GM12878 (cell line): ENCODE measurements around the gene SWT1. TPM values are rescaled to one million over a fixed set of nuclear protein-coding genes. Genes with fewer than 3 reads are reported as not detected.

ENCODE experiments used
- ATAC-seq: fragments of 200-7000 bp; cut with Tn5 transposase; 3 replicates; pipeline ENCODE4 v1.9.1; 2020; ENCODE audit warnings: mild to moderate bottlenecking, moderate library complexity
- BruUV-seq: library from RNA; stranded (reverse); fragments of 400-500 nt; replicated peaks from 2 replicates; lab custom pipeline; 2021; lab: Mats Ljungman, UMichigan
- CTCF ChIA-PET: fragments of 300-600 bp; sonication (Branson Sonifier 250); formaldehyde crosslinking; extraction: SDS; loops from one replicate; lab custom pipeline; 2021; ENCODE audit warnings: inconsistent platforms; lab: Yijun Ruan, JAX
- POLR2A ChIA-PET: fragments of 350-600 bp; formaldehyde crosslinking; extraction: SDS; loops from one replicate; lab custom pipeline; 2021; ENCODE audit warnings: inconsistent platforms; lab: Charles Lee
- RAD21 ChIA-PET: fragments of 300-600 bp; sonication (Branson Sonifier 250); formaldehyde crosslinking; loops from one replicate; lab custom pipeline; 2023; ENCODE audit warnings: antibody characterized with exemption; ENCODE audit not compliant: unreplicated experiment; lab: Charles Lee
- SMC1A ChIA-PET: fragments of 300-600 bp; sonication (Branson Sonifier 250); formaldehyde crosslinking; loops from one replicate; lab custom pipeline; 2023; ENCODE audit not compliant: unreplicated experiment, uncharacterized antibody; lab: Charles Lee
- DNase-seq: peaks from one replicate; pipeline ENCODE4 v3.0.0-alpha.2; 2011; ENCODE audit warnings: low read depth, low spot score
- FAIRE-seq: peaks from 3 replicates; lab custom pipeline; 2011; peaks lifted over from hg19 to GRCh38; lab: Jason Lieb, UNC
- H2AFZ ChIP-seq: 2 replicates; pipeline ENCODE4 v1.6.0; 2011; ENCODE audit warnings: low read depth, low read length, control low read depth; ENCODE audit not compliant: control insufficient read depth
- H3K27ac ChIP-seq: 2 replicates; pipeline ENCODE4 v1.5.1; 2011; ENCODE audit warnings: control low read depth; ENCODE audit not compliant: control insufficient read depth, insufficient read depth
- H3K27me3 ChIP-seq, 2 experiments: replicated peaks in 1 of 2; 2 replicates each; pipeline versions ENCODE4 v1.6.0 to v1.6.1; 2011; ENCODE audit warnings: low read length in 1 of 2; ENCODE audit not compliant: control insufficient read depth in 2 of 2, insufficient read depth in 2 of 2
- H3K36me3 ChIP-seq, 2 experiments: 2 replicates each; pipeline ENCODE4 v1.5.1; 2011; ENCODE audit warnings: low read length in 1 of 2; ENCODE audit not compliant: control insufficient read depth in 2 of 2, insufficient read depth in 2 of 2
- H3K4me1 ChIP-seq: 2 replicates; pipeline ENCODE4 v1.6.1; 2011; ENCODE audit warnings: mild to moderate bottlenecking, low read length, moderate library complexity, mixed read lengths; ENCODE audit not compliant: control insufficient read depth, insufficient read depth
- H3K4me2 ChIP-seq: 2 replicates; pipeline ENCODE4 v1.6.0; 2011; ENCODE audit warnings: control low read depth; ENCODE audit not compliant: control insufficient read depth, insufficient read depth
- H3K4me3 ChIP-seq: fragments of 200-600 bp; sonication (generic); 2 replicates; pipeline ENCODE4 v1.5.1; 2016
- H3K79me2 ChIP-seq: 2 replicates; pipeline ENCODE4 v1.6.0; 2011; ENCODE audit warnings: low read length; ENCODE audit not compliant: control insufficient read depth, insufficient read depth
- H3K9ac ChIP-seq: 2 replicates; pipeline ENCODE4 v1.8.0; 2011; ENCODE audit warnings: low read length, control low read depth, mixed read lengths; ENCODE audit not compliant: control insufficient read depth, insufficient read depth
- H3K9me3 ChIP-seq: replicated peaks from 3 replicates; pipeline ENCODE4 v1.5.1; 2011; ENCODE audit warnings: mild to moderate bottlenecking, low read length; ENCODE audit not compliant: control insufficient read depth, insufficient read depth
- H4K20me1 ChIP-seq: 2 replicates; pipeline ENCODE4 v1.6.0; 2011; ENCODE audit not compliant: control insufficient read depth, insufficient read depth
- CHD2 ChIP-seq: IDR thresholded peaks from 2 replicates; pipeline ENCODE4 v1.6.1; 2011; ENCODE audit warnings: low read depth, low read length, improper control_type of control experiment, borderline replicate concordance
- CREB1 ChIP-seq: IDR thresholded peaks from 2 replicates; pipeline ENCODE4 v1.6.1; 2012; ENCODE audit warnings: low read depth, mild to moderate bottlenecking, inconsistent platforms
- GABPA ChIP-seq: IDR thresholded peaks from 2 replicates; pipeline ENCODE4 v1.6.1; 2014; ENCODE audit warnings: antibody characterized with exemption, low read depth, mild to moderate bottlenecking, inconsistent platforms
- GATAD2B ChIP-seq: fragments of 450-650 bp; conservative IDR thresholded peaks from 2 replicates; pipeline ENCODE4 v1.6.1; 2017; ENCODE audit warnings: low read depth, mild to moderate bottlenecking, moderate library complexity
- HDGF ChIP-seq: fragments of 450-650 bp; IDR thresholded peaks from 2 replicates; pipeline ENCODE4 v1.6.1; 2016; ENCODE audit warnings: antibody characterized with exemption
- IKZF1 ChIP-seq: fragments of 450-650 bp; conservative IDR thresholded peaks from 2 replicates; pipeline ENCODE4 v1.6.1; 2017; ENCODE audit warnings: antibody characterized with exemption, mild to moderate bottlenecking
- KAT2A ChIP-seq: conservative IDR thresholded peaks from 2 replicates; pipeline ENCODE4 v1.6.1; 2011; ENCODE audit warnings: low read depth, low read length; ENCODE audit not compliant: control insufficient read depth
- MEF2B ChIP-seq: fragments of 450-650 bp; IDR thresholded peaks from 2 replicates; pipeline ENCODE4 v1.6.1; 2018; ENCODE audit warnings: mild to moderate bottlenecking, moderate library complexity; ENCODE audit not compliant: partially characterized antibody, poor library complexity, severe bottlenecking
- NFYA ChIP-seq: IDR thresholded peaks from 2 replicates; pipeline ENCODE4 v1.6.1; 2011; ENCODE audit warnings: low read depth, mild to moderate bottlenecking, low read length, improper control_type of control experiment, borderline replicate concordance
- REST ChIP-seq: IDR thresholded peaks from 2 replicates; pipeline ENCODE4 v1.6.1; 2012; ENCODE audit warnings: mild to moderate bottlenecking, low read depth, low read length
- SMAD1 ChIP-seq: fragments of 450-650 bp; IDR thresholded peaks from 2 replicates; pipeline ENCODE4 v1.6.1; 2018; ENCODE audit warnings: mild to moderate bottlenecking, low read depth; ENCODE audit not compliant: partially characterized antibody
- USF2 ChIP-seq: IDR thresholded peaks from 2 replicates; pipeline ENCODE4 v1.6.1; 2011; ENCODE audit warnings: low read depth, low read length, improper control_type of control experiment, borderline replicate concordance
- YY1 ChIP-seq: IDR thresholded peaks from 2 replicates; pipeline ENCODE4 v1.6.1; 2011; ENCODE audit warnings: low read depth, mild to moderate bottlenecking, low read length
- WGBS: methylation state at CpG from one replicate; pipeline ENCODE4 v1.1.6; 2016; ENCODE audit warnings: low lambda C conversion rate; ENCODE audit not compliant: insufficient replicate concordance, insufficient coverage; ENCODE audit errors: missing lambda C conversion rate; 5-methylcytosine and 5-hydroxymethylcytosine counted together
- in situ Hi-C: fragments of 300-500 bp; cut with MboI; formaldehyde crosslinking; loops from 9 replicates; pipeline ENCODE4 v1.14.3; 2018; ENCODE audit warnings: mixed read lengths
- intact Hi-C: fragments of 100-400 bp; cut with micrococcal nuclease; formaldehyde crosslinking; loops from one replicate; pipeline ENCODE4 v1.14.2; 2022; ENCODE audit not compliant: unreplicated experiment
- polyA plus RNA-seq, 11 experiments: library from polyadenylated mRNA; depleted of rRNA in 4 of 11; unstranded in 6 of 11; stranded (reverse) in 5 of 11; fragments of >200 nt; fragmentation: Nextera tagmentation in 4 of 11; fragmentation: Illumina TruSeq in 1 of 11; extraction: Ambion mirVana in 4 of 11; extraction: Trizol in 1 of 11; gene quantifications; 1 replicate in 1 of 11; 2 replicates in 10 of 11; pipeline versions ENCODE4 v1.2.1 to v1.2.3, GENCODE V29; 2011 to 2016; ENCODE audit warnings: inconsistent platforms in 2 of 11, missing spikeins in 2 of 11, low read depth in 1 of 11
- total RNA-seq, 4 experiments: library from RNA; depleted of rRNA in 3 of 4; stranded (reverse); fragments of >200 nt in 3 of 4; fragmentation: Illumina TruSeq in 1 of 4; extraction: Trizol in 1 of 4; gene quantifications; 2 replicates each; pipeline versions ENCODE4 v1.2.1 to v1.2.3, GENCODE V29; 2013 to 2021
- TF ChIP-seq, protein P1 (sequence below): fragments of 450-650 bp; IDR thresholded peaks from 2 replicates; pipeline ENCODE4 v1.6.1; 2018; ENCODE audit warnings: mild to moderate bottlenecking, low read depth, moderate library complexity; ENCODE audit not compliant: partially characterized antibody

SWT1 gene
- total and polyA plus RNA-seq, 10 of the 15 experiments (the other 5 are each of a cell fraction or from before 2014, with no cell fraction given), result 1.0 to 4.2 (median 2.6) TPM

DNA sequence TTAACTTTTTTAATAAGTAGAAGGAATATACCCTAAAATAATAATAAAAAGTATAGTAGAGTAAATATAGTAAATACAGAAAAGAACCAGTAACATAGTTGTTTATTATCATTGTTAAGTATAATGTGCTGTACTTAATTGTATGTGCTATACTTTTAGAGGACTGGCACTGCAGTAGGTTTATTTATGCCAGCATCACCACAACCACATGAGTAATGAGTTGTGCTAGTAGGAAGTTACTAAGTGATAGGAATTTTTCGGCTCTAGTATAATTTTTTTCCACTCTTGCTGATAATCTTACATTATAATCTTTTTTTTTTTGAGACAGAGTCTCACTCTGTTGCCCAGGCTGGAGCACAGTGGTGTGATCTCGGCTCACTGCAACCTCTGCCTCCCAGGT is 88.5 kb downstream of the SWT1 start (continued):
- TF ChIP-seq USF2, result no peak

GRCh38 chr1:185249563-185249962 is 92.6 kb downstream of the SWT1 start:
- SMC1A ChIA-PET, result interaction anchor here (1.6 to 1.7 kb wide), 2 partner anchors 9 to 11 kb away, joined by 4 to 5 read pairs; no protein-coding TSS in a partner anchor
- FAIRE-seq (no peak), ATAC-seq (no peak), DNase-seq (no peak)
- RAD21 ChIA-PET, result interaction anchor here (2.1 kb wide), 1 partner anchor 10 kb away, joined by 7 read pairs; no protein-coding TSS in a partner anchor
- no TSS peak for BruUV-seq
- no peaks in the 10 kb centered on the region for H3K36me3 ChIP-seq
- H3K9ac ChIP-seq, result no peak overlapping the region
- no peaks in the 10 kb centered on the region for H3K27me3 ChIP-seq
- H3K9me3 ChIP-seq, result no peaks in the 10 kb centered on the region
- H3K79me2 ChIP-seq, result no peaks in the 10 kb centered on the region
- H4K20me1 ChIP-seq, result no peaks in the 10 kb centered on the region
- CTCF ChIA-PET, result interaction anchor here (1.5 kb wide), 1 partner anchor 11 kb away, joined by 8 read pairs; no protein-coding TSS in a partner anchor
- no peaks in the 10 kb centered on the region for H3K4me1 ChIP-seq
- H3K27ac ChIP-seq, result no peak overlapping the region
- in situ Hi-C loops (no loop called here), intact Hi-C loops (no loop called here)
- whole genome bisulfite sequencing, result 28% methylated on average over 2 of the region's 2 CpGs
- H3K4me2 ChIP-seq, result no peak overlapping the region
- POLR2A ChIA-PET, result no interaction called here
- H3K4me3 ChIP-seq, result no peak overlapping the region
- TF ChIP-seq HDGF (no peak), NFYA (no peak), CREB1 (no peak), GABPA (no peak), MEF2B (no peak), IKZF1 (no peak), YY1 (no peak), REST (no peak), SMAD1 (no peak), KAT2A (no peak), CHD2 (no peak), GATAD2B (no peak)
- TF ChIP-seq, protein P1, sequence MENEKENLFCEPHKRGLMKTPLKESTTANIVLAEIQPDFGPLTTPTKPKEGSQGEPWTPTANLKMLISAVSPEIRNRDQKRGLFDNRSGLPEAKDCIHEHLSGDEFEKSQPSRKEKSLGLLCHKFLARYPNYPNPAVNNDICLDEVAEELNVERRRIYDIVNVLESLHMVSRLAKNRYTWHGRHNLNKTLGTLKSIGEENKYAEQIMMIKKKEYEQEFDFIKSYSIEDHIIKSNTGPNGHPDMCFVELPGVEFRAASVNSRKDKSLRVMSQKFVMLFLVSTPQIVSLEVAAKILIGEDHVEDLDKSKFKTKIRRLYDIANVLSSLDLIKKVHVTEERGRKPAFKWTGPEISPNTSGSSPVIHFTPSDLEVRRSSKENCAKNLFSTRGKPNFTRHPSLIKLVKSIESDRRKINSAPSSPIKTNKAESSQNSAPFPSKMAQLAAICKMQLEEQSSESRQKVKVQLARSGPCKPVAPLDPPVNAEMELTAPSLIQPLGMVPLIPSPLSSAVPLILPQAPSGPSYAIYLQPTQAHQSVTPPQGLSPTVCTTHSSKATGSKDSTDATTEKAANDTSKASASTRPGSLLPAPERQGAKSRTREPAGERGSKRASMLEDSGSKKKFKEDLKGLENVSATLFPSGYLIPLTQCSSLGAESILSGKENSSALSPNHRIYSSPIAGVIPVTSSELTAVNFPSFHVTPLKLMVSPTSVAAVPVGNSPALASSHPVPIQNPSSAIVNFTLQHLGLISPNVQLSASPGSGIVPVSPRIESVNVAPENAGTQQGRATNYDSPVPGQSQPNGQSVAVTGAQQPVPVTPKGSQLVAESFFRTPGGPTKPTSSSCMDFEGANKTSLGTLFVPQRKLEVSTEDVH, result no peak
- no peak overlapping the region for H2AFZ ChIP-seq
